CD4-positive, CD25-positive, alpha-beta regulatory T cell (primary cell): ENCODE measurements around the gene MPDU1. TPM values are rescaled to one million over a fixed set of nuclear protein-coding genes. Genes with fewer than 3 reads are reported as not detected.
A peak's percentile ranks its signal among the peaks of the same experiment; 100 is the strongest.

Experiments
- ATAC-seq, 2 donors: fragments of 150-1000 bp; cut with Tn5 transposase; one replicate each; pipeline ENCODE4 v1.10.0; 2021; ENCODE audit warnings: low read depth in 2 of 2, moderate number of reproducible peaks in 2 of 2, moderate library complexity in 1 of 2
- DNase-seq, 3 donors: peaks; one replicate each; pipeline versions ENCODE4 v3.0.0 to v3.0.0-alpha.2; 2012 to 2022; ENCODE audit warnings: mixed read lengths in 1 of 3
- H3K27ac ChIP-seq: one replicate; pipeline ENCODE4 v1.7.0; 2013; ENCODE audit warnings: mild to moderate bottlenecking, low read length; ENCODE audit not compliant: insufficient read depth, poor library complexity, severe bottlenecking
- H3K27me3 ChIP-seq: one replicate; pipeline ENCODE4 v1.7.0; 2013; ENCODE audit warnings: low read length; ENCODE audit not compliant: control insufficient read depth, insufficient read depth
- H3K36me3 ChIP-seq: one replicate; pipeline ENCODE4 v1.7.0; 2013; ENCODE audit warnings: mild to moderate bottlenecking, low read length, moderate library complexity; ENCODE audit not compliant: control insufficient read depth, insufficient read depth
- H3K4me1 ChIP-seq: 2 replicates; pipeline ENCODE4 v1.7.0; 2013; ENCODE audit warnings: mild to moderate bottlenecking, low read length; ENCODE audit not compliant: insufficient read depth, control insufficient read depth, poor library complexity, severe bottlenecking
- H3K4me3 ChIP-seq: one replicate; pipeline ENCODE4 v1.7.0; 2013; ENCODE audit warnings: low read depth, mild to moderate bottlenecking, low read length, moderate library complexity
- H3K9me3 ChIP-seq, 2 experiments: 1 replicate in 1 of 2; 2 replicates in 1 of 2; pipeline ENCODE4 v1.7.0; 2013; ENCODE audit warnings: low read length in 2 of 2, mild to moderate bottlenecking in 1 of 2, moderate library complexity in 1 of 2; ENCODE audit not compliant: control insufficient read depth in 2 of 2
- H3K27ac Mint-ChIP-seq, 3 donors: one replicate each; pipeline ENCODE4 v1.8.0; 2020 to 2022; ENCODE audit warnings: mild to moderate bottlenecking in 3 of 3, mixed read lengths in 3 of 3, moderate library complexity in 2 of 3
- H3K27me3 Mint-ChIP-seq: one replicate; pipeline ENCODE4 v1.8.0; 2022; ENCODE audit warnings: mild to moderate bottlenecking, mixed read lengths
- H3K36me3 Mint-ChIP-seq: one replicate; pipeline ENCODE4 v1.8.0; 2020; ENCODE audit warnings: mixed read lengths
- H3K4me1 Mint-ChIP-seq, 4 donors: one replicate each; pipeline ENCODE4 v1.8.0; 2020 to 2022; ENCODE audit warnings: mixed read lengths in 4 of 4, mild to moderate bottlenecking in 1 of 4
- H3K4me3 Mint-ChIP-seq, 4 donors: one replicate each; pipeline ENCODE4 v1.8.0; 2020 to 2022; ENCODE audit warnings: mild to moderate bottlenecking in 4 of 4, mixed read lengths in 4 of 4, moderate library complexity in 3 of 4
- H3K9me3 Mint-ChIP-seq, 7 donors: one replicate each; pipeline ENCODE4 v1.8.0; 2020 to 2022; ENCODE audit warnings: mixed read lengths in 7 of 7, mild to moderate bottlenecking in 3 of 7, moderate library complexity in 2 of 7
- polyA plus RNA-seq, 4 donors: library from polyadenylated mRNA; unstranded; fragments of 300-500 nt; fragmentation: Illumina TruSeq; gene quantifications; one replicate each; pipeline ENCODE4 v1.2.3, GENCODE V29; 2021
- total RNA-seq: library from RNA; stranded (reverse); gene quantifications from one replicate; pipeline ENCODE4 v1.2.3, GENCODE V29; 2022

Gene MPDU1
- total and polyA plus RNA-seq, 5 donors from 2014 or later = 40.0 to 63.7 (median 47.2) TPM

DNA sequence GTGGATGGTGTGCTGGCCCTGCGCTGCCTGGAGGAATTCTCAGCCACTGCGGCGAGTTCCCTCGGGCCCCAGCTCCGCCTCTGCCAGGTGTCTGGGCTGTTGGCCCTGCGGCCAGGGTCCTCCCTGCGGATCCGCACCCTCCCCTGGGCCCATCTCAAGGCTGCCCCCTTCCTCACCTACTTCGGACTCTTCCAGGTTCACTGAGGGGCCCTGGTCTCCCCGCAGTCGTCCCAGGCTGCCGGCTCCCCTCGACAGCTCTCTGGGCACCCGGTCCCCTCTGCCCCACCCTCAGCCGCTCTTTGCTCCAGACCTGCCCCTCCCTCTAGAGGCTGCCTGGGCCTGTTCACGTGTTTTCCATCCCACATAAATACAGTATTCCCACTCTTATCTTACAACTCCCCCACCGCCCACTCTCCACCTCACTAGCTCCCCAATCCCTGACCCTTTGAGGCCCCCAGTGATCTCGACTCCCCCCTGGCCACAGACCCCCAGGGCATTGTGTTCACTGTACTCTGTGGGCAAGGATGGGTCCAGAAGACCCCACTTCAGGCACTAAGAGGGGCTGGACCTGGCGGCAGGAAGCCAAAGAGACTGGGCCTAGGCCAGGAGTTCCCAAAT is 26.4 kb upstream of the MPDU1 start:
- H3K4me1 Mint-ChIP-seq = peaks cover 17 to 65% (median 40%) of the 10 kb centered on the region in 4 donors
- peak overlapping the region in 1 of 3 donors; percentile 14 for H3K27ac Mint-ChIP-seq
- H3K27me3 Mint-ChIP-seq = peaks cover 7% of the 10 kb centered on the region

DNA sequence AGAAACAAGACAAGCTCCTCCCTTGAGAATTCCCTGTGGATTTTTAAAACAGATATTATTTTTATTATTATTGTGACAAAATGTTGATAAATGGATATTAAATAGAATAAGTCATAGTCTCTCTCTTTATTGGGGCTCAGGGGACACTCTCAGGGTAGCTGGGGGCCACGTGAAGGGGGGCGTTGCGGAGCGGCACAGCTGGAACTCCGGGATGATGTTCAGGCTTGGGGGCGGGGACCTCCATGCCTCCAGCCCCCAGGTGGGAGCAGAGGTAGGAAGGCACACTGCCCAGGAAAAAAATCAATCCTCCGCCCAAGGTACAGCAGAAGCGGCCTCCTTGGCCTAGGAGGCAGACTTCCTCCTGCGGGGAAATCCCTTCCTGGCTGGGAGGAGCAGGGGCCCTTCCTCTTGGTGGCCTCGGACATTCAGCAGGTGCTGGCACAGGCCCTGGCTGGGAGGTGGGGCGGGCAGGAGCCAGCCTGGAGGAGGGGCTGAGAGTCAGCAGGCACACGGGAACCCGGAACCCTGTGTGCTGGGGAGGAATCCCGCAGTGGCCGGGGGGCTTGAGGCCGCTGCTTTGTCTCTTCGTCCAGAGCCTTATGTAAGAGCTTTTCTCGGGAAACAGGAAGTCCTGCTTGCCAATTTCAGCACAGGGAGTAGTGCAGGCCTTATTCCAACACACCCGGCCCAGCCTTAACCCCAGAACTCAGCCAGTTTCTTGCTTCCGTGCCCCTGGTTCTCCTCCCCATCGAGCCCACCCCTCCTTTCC is 25.7 kb upstream of the MPDU1 start:
- ATAC-seq (no peak), DNase-seq (peak in 1 of 3 donors; percentile 42)
- Mint-ChIP-seq H3K36me3 (peaks cover 13% of the 10 kb centered on the region), H3K27me3 (peaks cover 7% of the 10 kb centered on the region), H3K4me1 (peaks cover 16 to 64% (median 38%) of the 10 kb centered on the region in 4 donors), H3K9me3 (no peaks in the 10 kb centered on the region), H3K4me3 (peak overlapping the region in 3 of 4 donors; percentile 43 to 93 (median 83)), H3K27ac (peak overlapping the region in 1 of 3 donors; percentile 43)
- Histone ChIP-seq H3K27me3 (no peaks in the 10 kb centered on the region), H3K36me3 (peaks cover 2% of the 10 kb centered on the region), H3K4me1 (peaks cover 41% of the 10 kb centered on the region), H3K4me3 (no peak overlapping the region), H3K27ac (peak overlapping the region; percentile 51), H3K9me3 (no peaks in the 10 kb centered on the region)

More for the DNA sequence above, 26.4 kb upstream of the MPDU1 start:
- DNase-seq (no peak), ATAC-seq (no peak)
- Histone ChIP-seq H3K36me3 (peaks cover 2% of the 10 kb centered on the region), H3K4me3 (no peak overlapping the region), H3K27me3 (no peaks in the 10 kb centered on the region), H3K4me1 (peaks cover 41% of the 10 kb centered on the region), H3K27ac (peak overlapping the region; percentile 51), H3K9me3 (no peaks in the 10 kb centered on the region)
- H3K4me3 Mint-ChIP-seq = peak overlapping the region in 1 of 4 donors; percentile 83
- no peaks in the 10 kb centered on the region for H3K9me3 Mint-ChIP-seq
- peaks cover 17% of the 10 kb centered on the region for H3K36me3 Mint-ChIP-seq

DNA sequence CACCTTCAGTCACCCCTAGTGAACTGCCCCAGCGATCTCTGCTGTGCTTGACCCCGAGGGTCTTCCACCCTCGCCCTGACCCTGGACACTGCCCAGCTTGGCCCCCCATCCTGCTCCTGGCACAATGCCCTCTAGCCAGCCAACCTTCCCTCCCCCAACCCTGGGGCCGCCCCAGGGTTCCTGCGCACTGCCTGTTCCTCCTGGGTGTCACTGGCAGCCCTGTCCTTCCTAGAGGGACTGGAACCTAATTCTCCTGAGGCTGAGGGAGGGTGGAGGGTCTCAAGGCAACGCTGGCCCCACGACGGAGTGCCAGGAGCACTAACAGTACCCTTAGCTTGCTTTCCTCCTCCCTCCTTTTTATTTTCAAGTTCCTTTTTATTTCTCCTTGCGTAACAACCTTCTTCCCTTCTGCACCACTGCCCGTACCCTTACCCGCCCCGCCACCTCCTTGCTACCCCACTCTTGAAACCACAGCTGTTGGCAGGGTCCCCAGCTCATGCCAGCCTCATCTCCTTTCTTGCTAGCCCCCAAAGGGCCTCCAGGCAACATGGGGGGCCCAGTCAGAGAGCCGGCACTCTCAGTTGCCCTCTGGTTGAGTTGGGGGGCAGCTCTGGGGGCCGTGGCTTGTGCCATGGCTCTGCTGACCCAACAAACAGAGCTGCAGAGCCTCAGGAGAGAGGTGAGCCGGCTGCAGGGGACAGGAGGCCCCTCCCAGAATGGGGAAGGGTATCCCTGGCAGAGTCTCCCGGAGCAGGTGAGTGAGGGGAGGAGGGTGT is 24.9 kb upstream of the MPDU1 start, which contains the start of gene TNFSF13:
TNFSF13 (plus strand) TSS at position 207 of the 776 bp plus-strand sequence; CDS start at position 497, 290 bp downstream.
- Mint-ChIP-seq H3K4me3 (peak within 1 kb of the TSS in 3 of 4 donors; percentile 43 to 93 (median 83)), H3K4me1 (peaks cover 16 to 57% (median 32%) of the 10 kb centered on the region in 4 donors), H3K27ac (peak within 1 kb of the TSS in 2 of 3 donors; percentile 73 to 76), H3K36me3 (peaks cover 9% of the 10 kb centered on the region), H3K9me3 (no peaks in the 10 kb centered on the region), H3K27me3 (peaks cover 7% of the 10 kb centered on the region)
- DNase-seq (no peak), ATAC-seq (no peak)
- Histone ChIP-seq H3K4me1 (peaks cover 39% of the 10 kb centered on the region), H3K9me3 (no peaks in the 10 kb centered on the region), H3K27me3 (no peaks in the 10 kb centered on the region), H3K36me3 (peaks cover 2% of the 10 kb centered on the region), H3K4me3 (no peak within 1 kb of the TSS), H3K27ac (peak within 1 kb of the TSS; percentile 51)

DNA sequence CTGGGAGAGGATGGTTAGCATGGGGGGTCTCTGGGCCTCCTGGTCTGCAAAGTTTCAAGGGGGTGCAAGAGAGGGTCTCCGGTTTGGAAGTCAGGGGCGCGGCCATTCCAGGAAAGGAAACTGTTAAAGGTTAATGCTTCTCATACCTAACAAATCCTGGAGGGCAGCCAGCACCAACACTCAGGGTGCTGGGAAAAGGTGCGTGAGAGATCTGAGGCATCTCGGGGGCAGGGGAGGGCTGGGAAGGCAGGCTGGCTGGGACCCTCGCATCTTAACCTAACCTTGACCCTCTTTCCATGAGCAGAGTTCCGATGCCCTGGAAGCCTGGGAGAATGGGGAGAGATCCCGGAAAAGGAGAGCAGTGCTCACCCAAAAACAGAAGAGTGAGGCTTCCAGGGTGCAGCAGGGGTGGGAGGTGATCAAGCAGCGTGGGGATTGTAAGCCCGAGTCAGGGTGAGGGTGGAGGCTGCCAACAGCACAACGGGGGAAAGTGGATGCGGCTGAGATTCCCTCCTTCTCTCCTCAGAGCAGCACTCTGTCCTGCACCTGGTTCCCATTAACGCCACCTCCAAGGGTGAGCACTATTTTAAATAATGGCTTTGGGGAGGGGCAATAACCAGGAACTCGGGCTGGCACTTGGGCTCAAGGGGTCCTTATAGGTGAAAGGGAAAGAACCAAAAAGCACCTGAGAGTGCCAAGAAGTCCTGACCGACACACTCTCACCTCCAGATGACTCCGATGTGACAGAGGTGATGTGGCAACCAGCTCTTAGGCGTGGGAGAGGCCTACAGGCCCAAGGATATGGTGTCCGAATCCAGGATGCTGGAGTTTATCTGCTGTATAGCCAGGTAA is 24.1 kb upstream of the MPDU1 start:
- Histone ChIP-seq H3K4me3 (no peak overlapping the region), H3K27ac (no peak overlapping the region), H3K36me3 (peaks cover 2% of the 10 kb centered on the region), H3K9me3 (no peaks in the 10 kb centered on the region), H3K27me3 (no peaks in the 10 kb centered on the region), H3K4me1 (peaks cover 40% of the 10 kb centered on the region)
- H3K27ac Mint-ChIP-seq = peak overlapping the region in 1 of 3 donors; percentile 76
- ATAC-seq = no peak
- no peak for DNase-seq
- no peaks in the 10 kb centered on the region for H3K9me3 Mint-ChIP-seq
- peak overlapping the region in 3 of 4 donors; percentile 94 to 97 (median 95) for H3K4me3 Mint-ChIP-seq
- H3K4me1 Mint-ChIP-seq = peaks cover 16 to 59% (median 30%) of the 10 kb centered on the region in 4 donors
- peaks cover 9% of the 10 kb centered on the region for H3K36me3 Mint-ChIP-seq
- H3K27me3 Mint-ChIP-seq = peaks cover 7% of the 10 kb centered on the region

DNA sequence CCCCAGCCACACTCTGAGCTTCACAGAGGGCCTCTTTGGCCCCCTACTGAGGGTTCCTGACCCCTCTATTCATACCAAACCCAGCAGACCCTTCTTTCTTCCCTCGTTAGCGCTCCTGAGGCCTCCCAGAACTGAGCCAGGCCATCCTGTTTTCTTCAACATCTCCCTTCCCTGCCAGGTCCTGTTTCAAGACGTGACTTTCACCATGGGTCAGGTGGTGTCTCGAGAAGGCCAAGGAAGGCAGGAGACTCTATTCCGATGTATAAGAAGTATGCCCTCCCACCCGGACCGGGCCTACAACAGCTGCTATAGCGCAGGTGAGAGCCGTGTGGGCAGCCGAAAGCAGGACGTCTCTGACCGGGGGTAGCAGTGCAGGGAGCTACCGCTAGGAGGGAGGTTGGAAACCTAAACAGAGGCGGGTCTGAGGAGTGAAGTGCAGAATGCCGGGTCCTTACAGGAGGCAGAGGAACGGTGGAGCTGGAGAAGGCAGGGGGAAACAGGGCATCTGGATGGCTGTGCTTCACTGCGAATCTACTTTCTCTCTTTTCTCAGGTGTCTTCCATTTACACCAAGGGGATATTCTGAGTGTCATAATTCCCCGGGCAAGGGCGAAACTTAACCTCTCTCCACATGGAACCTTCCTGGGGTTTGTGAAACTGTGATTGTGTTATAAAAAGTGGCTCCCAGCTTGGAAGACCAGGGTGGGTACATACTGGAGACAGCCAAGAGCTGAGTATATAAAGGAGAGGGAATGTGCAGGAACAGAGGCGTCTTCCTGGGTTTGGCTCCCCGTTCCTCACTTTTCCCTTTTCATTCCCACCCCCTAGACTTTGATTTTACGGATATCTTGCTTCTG is 23.3 kb upstream of the MPDU1 start:
- Histone ChIP-seq H3K4me1 (peaks cover 40% of the 10 kb centered on the region), H3K4me3 (no peak overlapping the region), H3K27ac (peak overlapping the region; percentile 97), H3K36me3 (peaks cover 9% of the 10 kb centered on the region), H3K9me3 (no peaks in the 10 kb centered on the region), H3K27me3 (no peaks in the 10 kb centered on the region)
- Mint-ChIP-seq H3K27me3 (peaks cover 7% of the 10 kb centered on the region), H3K4me1 (peaks cover 16 to 54% (median 25%) of the 10 kb centered on the region in 4 donors), H3K27ac (peak overlapping the region; percentile 93 to 98 (median 95)), H3K9me3 (no peaks in the 10 kb centered on the region), H3K36me3 (peaks cover 10% of the 10 kb centered on the region), H3K4me3 (peak overlapping the region; percentile 94 to 98 (median 96))
- DNase-seq = peak in 2 of 3 donors; percentile 31 to 60
- no peak for ATAC-seq

DNA sequence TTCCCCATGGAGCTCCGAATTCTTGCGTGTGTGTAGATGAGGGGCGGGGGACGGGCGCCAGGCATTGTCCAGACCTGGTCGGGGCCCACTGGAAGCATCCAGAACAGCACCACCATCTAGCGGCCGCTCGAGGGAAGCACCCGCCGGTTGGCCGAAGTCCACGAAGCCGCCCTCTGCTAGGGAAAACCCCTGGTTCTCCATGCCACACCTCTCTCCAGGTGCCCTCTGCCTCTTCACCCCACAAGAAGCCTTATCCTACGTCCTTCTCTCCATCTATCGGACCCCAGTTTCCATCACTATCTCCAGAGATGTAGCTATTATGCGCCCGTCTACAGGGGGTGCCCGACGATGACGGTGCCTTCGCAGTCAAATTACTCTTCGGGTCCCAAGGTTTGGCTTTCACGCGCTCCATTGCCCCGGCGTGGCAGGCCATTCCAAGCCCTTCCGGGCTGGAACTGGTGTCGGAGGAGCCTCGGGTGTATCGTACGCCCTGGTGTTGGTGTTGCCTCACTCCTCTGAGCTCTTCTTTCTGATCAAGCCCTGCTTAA is 22.6 kb upstream of the MPDU1 start:
- peaks cover 14% of the 10 kb centered on the region for H3K36me3 Mint-ChIP-seq
- no peaks in the 10 kb centered on the region for H3K27me3 ChIP-seq
- H3K27ac Mint-ChIP-seq = peak overlapping the region; percentile 93 to 98 (median 95)
- peaks cover 13% of the 10 kb centered on the region for H3K36me3 ChIP-seq
- peaks cover 7% of the 10 kb centered on the region for H3K27me3 Mint-ChIP-seq
- H3K9me3 ChIP-seq = no peaks in the 10 kb centered on the region
- peaks cover 40% of the 10 kb centered on the region for H3K4me1 ChIP-seq
- DNase-seq (peak; percentile 76 to 82 (median 76)), ATAC-seq (peak; percentile 61 to 67)
- H3K4me1 Mint-ChIP-seq = peaks cover 16 to 50% (median 21%) of the 10 kb centered on the region in 4 donors
- peak overlapping the region; percentile 97 for H3K27ac ChIP-seq
- peak overlapping the region; percentile 86 for H3K4me3 ChIP-seq
- H3K9me3 Mint-ChIP-seq = no peaks in the 10 kb centered on the region
- peak overlapping the region; percentile 94 to 98 (median 96) for H3K4me3 Mint-ChIP-seq
